HG03354 (cell line): ENCODE results near the gene RNF26.

ENCODE experiments used
- ATAC-seq: cut with Tn5 transposase; IDR thresholded peaks from one replicate; pipeline ENCODE4 v1.9.1; 2021; ENCODE audit warnings: mild to moderate bottlenecking; ENCODE audit not compliant: unreplicated experiment, poor library complexity, severe bottlenecking

RNF26 gene

GRCh38 chr11:119315131-119316015 is 19.0 kb upstream of the RNF26 start:
- peak; percentile 32 for ATAC-seq

DNA sequence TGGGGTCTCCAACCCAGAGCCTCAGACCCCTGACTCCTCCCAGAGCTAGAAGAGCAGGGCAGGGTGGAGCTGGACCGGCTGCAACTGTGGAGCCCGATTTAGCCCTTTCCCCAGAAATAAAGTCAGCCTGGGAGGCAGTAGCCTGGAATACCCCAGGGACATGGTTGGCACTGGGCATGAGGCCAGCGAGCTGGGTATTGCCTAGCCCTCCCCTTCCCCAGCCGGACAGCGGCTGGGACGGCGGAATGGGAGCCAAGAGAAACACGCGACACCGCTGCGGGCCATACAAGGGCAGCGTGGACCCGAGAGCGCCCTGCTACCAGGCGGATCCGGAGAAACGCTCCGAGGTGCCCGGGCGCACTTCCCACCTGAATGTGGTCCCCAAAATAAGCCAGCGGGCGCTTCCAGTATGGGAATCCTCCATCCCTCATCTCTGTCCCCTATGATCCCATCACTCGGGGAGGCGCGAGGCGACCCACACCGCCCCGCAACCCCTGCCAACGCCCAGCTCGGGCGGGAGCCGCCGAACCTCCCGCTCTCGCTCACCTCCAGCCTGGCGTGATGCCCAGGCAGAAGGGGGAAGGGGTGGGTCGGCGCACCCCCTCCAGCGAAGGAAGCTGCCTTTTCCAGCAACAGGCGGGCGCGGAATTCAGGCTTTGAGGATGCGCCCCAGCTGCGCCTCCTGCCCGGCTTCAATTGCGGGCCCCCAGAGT is 18.2 kb upstream of the RNF26 start:
- ATAC-seq = no peak

DNA sequence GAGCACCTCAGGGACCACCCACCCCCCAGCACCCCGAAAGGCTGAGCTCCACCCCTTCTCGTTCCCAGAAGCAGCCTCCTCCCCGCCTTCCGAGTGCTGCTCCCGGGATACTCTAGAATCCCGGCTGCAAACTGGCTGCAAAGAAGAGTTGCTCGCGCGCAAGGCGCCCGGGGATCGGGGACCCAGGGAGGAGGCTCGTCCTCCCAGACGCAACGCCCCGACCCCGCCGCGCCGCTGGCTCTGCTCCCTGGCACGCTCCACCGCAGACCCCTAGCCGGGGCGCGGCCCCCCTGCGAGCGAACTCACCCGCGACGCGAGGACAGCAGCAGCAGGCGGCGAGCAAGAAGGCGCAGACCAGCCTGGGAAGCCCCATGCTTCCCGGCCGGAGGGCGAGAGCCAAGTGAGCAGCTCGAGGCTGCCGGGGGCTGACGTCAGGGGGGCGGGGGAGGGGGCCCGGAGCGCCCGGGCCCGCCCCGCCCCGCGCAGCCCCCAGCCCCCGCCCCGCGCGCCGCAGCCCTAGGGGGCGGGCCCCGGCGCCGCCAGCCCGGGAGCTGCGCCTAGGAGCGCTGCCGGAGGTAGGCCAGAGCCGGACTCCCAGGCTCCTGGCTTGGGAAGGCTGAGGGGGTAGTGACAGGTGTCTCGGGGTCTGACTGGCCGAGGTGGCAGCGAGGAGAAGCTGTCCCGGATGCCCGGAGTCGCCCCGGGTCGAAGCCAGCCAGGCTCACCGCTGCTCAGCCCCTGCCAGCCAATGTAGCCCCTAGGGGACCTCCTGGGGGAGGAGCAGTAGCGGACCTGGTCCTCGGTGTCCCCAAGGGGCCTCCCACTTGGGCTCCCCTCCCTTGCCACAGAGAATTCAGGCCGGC is 17.4 kb upstream of the RNF26 start, which contains the start of gene MCAM:
TSS of gene MCAM (minus strand) at position 402 of the 863 bp plus-strand sequence. CDS start at position 373, 29 bp downstream.
- ATAC-seq = no peak

DNA sequence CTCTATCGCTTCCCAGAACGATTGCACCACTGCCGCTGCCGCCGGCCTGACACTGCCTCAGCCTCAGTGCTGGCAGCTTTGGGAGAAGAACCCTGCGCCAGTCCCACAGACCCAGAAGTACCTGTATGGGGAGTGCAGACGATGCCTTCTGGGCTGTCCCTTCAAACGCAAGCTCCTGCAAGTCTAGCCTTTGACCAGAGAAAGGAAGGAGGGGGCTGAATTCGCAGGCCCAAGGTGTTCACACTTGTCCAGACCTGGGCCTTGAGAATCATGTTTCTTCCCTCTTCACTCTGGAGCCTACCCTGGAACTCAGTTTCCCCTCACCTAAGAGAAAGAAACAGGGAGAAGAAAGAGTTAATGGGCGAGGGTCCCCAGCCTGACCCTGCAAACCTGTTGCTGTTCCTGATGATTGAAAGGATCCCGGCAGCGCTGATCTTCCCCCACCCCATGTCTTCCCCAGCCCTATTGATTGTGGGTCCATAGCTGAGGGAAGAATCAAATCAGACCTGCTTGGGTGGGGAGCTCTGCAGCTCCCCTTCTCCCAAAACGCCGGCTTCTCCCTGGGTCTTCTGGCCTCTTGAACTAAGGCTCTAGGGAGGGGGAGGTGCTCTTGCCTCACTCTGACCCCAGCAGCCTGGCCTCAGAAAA is 16.6 kb upstream of the RNF26 start:
- no peak for ATAC-seq

DNA sequence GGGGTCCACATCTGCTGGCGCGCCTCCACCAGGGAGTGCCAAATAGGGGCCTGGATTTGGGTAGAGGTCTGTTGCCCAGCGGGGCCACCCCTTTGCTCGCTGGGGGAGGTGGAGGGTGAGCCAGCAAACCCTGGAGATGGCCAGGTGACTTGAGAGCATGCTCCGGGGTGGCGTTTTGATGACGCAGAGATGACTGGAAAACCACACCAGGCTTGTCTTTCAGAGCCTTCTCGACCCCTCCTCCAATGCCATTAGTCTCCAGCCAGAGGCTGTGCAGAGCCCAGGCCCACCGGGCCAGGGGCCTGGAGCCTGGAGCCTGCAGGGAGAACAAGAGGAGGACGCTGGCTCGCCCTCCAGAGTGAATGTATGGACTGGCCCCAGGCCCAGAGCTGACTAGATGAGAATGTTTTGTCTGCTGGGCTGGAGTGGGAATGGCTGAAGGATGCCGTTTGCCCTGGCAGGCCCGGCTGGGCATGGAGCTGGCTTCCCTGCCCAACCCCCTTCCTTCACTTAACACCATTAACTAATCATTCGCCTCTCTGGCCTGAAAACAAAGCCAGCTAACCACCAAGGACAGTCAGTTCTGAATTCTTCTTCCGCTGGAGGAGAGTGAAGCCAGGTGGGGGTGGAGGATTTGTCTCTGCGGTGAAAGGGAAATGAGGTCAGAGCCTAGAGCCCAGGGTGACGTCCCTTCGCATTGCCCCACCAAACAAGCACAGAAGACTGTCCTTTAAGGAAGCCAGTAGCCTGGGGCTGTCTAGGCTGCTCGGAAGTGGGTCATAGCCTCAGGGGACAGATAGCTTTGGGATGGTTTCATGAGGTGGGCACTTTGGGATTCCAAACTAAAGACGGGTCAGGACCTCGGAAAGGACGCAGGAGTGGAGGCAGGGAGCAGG is 15.8 kb upstream of the RNF26 start:
- no peak for ATAC-seq

DNA sequence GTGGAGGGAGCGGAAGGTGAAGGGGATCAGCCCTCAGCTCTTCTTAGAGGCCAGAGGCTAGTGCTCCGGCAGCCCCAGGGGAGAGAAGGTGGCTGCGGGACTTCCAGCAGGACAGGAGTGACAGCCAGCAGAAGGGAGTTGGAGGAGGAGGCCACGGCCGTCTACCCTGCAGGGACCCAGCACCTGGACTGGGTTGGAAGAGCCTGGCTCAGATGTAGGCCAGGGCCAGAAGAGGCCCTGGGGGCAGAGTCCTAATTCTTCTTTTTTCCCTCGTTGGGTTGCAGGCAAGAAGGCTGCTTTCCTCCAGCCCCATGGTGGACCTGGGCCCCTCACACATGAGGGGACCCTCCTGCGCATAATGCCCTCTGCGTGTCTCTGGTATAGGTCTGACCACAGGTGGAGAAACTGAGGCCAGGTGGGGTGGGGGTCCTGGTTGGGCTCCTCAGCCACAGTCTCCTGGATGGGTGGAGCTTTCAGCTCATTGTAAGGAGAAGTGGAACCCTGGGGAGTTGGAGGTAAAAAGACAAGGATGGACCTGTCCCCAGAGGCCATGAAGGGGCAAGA is 15.1 kb upstream of the RNF26 start:
- no peak for ATAC-seq

- no peak for ATAC-seq
Measured at GRCh38 chr11:119319700-119320239, 14.6 kb upstream of the RNF26 start.

DNA sequence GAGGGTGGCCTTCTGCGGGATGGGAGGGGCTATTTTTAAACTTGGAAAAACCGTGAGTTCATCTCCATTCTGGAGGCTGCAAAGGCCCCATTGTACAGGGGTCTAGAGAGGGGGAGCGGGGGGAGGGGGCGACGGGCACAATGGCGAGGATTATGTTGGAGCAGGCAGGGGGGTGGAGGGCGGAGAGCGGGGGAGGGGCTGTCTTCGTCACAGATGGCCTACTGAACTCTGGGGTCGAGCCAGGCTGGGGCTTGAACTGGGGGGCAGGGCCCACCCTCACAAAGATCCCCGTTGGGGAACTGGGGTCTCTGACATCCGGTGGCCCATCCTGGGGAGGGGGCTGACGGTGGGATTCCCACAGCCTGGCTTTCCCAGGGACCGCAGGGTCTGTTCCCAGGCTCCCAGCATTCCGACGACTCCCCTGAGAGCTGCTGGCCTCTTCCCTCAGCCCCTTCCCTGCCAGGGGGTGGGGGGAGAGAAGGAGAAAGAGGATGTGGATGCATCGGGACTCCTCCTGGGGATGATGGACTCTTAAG is 14.0 kb upstream of the RNF26 start:
- no peak for ATAC-seq

- ATAC-seq = peak; percentile 56
Measured at GRCh38 chr11:119320776-119321524, 13.4 kb upstream of the RNF26 start.

GRCh38 chr11:119322360-119322739 is 12.0 kb upstream of the RNF26 start:
- no peak for ATAC-seq

DNA sequence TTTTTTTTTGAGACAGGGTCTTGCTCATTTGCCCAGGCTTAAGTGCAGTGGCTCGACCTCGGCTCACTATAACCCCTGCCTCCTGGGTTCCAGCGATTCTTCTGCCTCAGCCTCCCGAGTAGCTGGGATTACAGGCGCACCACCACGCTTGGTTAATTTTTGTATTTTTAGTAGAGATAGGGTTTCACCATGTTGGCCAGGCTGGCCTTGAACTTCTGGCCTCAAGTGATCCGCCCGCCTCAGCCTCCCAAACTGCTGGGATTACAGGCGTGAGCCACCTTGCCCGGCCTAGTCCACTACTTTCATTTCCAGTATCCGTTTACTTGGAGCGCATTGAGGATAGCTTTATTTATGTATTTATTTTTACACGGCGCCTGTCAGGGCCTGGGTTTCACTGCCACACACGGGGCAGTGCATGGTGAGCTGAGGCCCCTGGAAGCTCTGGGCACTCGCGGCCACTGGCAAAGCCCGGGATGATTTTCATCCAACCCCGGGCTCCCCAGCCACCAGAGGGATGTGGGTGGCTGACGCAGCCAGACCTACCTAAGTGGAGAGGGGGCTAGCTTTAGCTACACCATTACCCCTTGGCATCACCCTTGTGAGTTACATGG is 11.3 kb upstream of the RNF26 start:
- no peak for ATAC-seq

GRCh38 chr11:119323532-119324033 is 10.7 kb upstream of the RNF26 start:
- no peak for ATAC-seq

DNA sequence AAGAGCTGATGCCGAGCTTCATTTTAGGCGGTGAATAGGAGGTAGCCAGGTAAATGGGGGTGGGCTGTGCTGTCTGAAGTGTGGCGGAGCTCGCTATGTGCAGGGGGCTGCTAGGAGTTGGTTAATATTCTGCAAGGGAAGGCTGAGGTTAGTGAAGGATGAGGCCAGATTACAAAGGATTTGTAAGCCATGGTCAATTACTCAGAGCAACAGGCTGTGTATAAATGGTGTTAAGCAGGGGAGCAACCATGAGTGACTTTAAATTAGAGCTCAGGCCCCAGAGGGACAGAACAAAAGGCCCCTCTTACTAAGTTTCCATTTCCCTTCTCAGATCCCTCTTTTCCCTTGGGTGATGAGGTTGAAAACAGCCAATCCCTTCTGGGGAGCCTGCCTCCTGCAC is 10.1 kb upstream of the RNF26 start:
- no peak for ATAC-seq

GRCh38 chr11:119329320-119329719 is 5.0 kb upstream of the RNF26 start:
- ATAC-seq = no peak

DNA sequence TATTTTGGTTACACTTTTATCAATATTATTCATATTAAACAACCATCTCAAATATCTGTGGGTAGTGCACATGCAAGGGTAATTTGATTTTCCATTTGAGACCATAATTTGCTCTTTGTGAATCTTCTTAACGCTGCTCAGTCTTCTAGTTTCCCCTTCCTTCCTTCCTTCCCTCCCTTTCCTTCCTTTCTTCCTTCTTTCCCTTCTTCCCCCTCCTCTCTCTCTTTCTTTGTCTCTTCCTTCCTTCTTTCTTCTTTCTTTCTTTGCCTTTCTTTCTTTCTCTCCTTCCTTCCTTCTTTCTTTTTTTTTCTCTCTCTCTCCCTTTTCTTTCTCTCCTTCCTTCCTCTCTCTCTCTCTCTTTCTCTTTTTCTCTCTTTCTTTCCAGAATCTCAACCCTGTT is 4.1 kb upstream of the RNF26 start:
- ATAC-seq = no peak

GRCh38 chr11:119332111-119332765 is 2.1 kb upstream of the RNF26 start:
- no peak for ATAC-seq
